Endodermal cell (in vitro differentiated cells): ENCODE results near the gene SLC26A1. TPM values are rescaled to one million over a fixed set of nuclear protein-coding genes. Genes with fewer than 3 reads are reported as not detected.

Experiments used
- DNase-seq: peaks from one replicate; pipeline ENCODE4 v3.0.0-alpha.2; 2017
- H3K27ac ChIP-seq: 2 replicates; pipeline ENCODE4 v1.5.1; 2013; ENCODE audit warnings: mild to moderate bottlenecking, low read depth, low read length, moderate library complexity
- H3K27me3 ChIP-seq: 2 replicates; pipeline ENCODE4 v1.6.1; 2013; ENCODE audit warnings: mild to moderate bottlenecking, low read length, moderate library complexity; ENCODE audit not compliant: insufficient read depth, control insufficient read depth, poor library complexity, severe bottlenecking
- H3K36me3 ChIP-seq: 2 replicates; pipeline ENCODE4 v1.7.0; 2013; ENCODE audit warnings: mild to moderate bottlenecking, low read length, moderate library complexity; ENCODE audit not compliant: control insufficient read depth, insufficient read depth
- H3K4me1 ChIP-seq: one replicate; pipeline ENCODE4 v1.7.0; 2013; ENCODE audit warnings: low read length; ENCODE audit not compliant: control insufficient read depth, insufficient read depth
- H3K4me3 ChIP-seq: 2 replicates; pipeline ENCODE4 v1.5.1; 2013; ENCODE audit warnings: mild to moderate bottlenecking, low read length, moderate library complexity
- H3K9ac ChIP-seq: 2 replicates; pipeline ENCODE4 v1.6.1; 2013; ENCODE audit warnings: mild to moderate bottlenecking, low read length, moderate library complexity; ENCODE audit not compliant: poor library complexity, severe bottlenecking; ENCODE audit errors: extremely low read depth
- H3K9me3 ChIP-seq: 2 replicates; pipeline ENCODE4 v1.6.1; 2013; ENCODE audit warnings: mild to moderate bottlenecking, low read length, moderate library complexity; ENCODE audit not compliant: control insufficient read depth
- H3K27ac Mint-ChIP-seq: 2 replicates; pipeline ENCODE4 v1.8.0; 2020; ENCODE audit warnings: mixed read lengths
- H3K27me3 Mint-ChIP-seq: 2 replicates; pipeline ENCODE4 v1.8.0; 2021; ENCODE audit warnings: mild to moderate bottlenecking, mixed read lengths; ENCODE audit not compliant: insufficient read depth
- H3K36me3 Mint-ChIP-seq: 2 replicates; pipeline ENCODE4 v1.8.0; 2020; ENCODE audit warnings: low read depth, mixed read lengths
- H3K4me1 Mint-ChIP-seq: 2 replicates; pipeline ENCODE4 v1.8.0; 2020; ENCODE audit warnings: mixed read lengths
- H3K4me3 Mint-ChIP-seq: 2 replicates; pipeline ENCODE4 v1.8.0; 2020; ENCODE audit warnings: mild to moderate bottlenecking, moderate library complexity, mixed read lengths
- H3K9me3 Mint-ChIP-seq: 2 replicates; pipeline ENCODE4 v1.8.0; 2020; ENCODE audit warnings: mild to moderate bottlenecking, mixed read lengths
- WGBS, 2 experiments: methylation state at CpG; one replicate each; pipeline versions ENCODE4 v1.1.5 to v1.1.7; 2013; ENCODE audit warnings: missing lambda C conversion rate in 2 of 2, mixed read lengths in 1 of 2; ENCODE audit not compliant: insufficient coverage in 1 of 2, insufficient read length in 1 of 2; 5-methylcytosine and 5-hydroxymethylcytosine counted together
- total RNA-seq, 2 donors: library from RNA; stranded (reverse); fragmentation: NEBNext Ultra II Directional in 1 of 2; extraction: Animal tissue kit (Norgen Biotek cat#: 25700) in 1 of 2; gene quantifications; 2 replicates in 1 of 2; 3 replicates in 1 of 2; pipeline ENCODE4 v1.2.1, GENCODE V29; 2021
- TF ChIP-seq, protein P1 (sequence below): fragments of 200-600 bp; sonication (generic); conservative IDR thresholded peaks from 2 replicates; pipeline ENCODE4 v1.5.0; 2021; ENCODE audit warnings: antibody characterized with exemption, mild to moderate bottlenecking

Gene SLC26A1
- total RNA-seq, 2 donors from 2014 or later: 0.55 to 1.0 TPM

DNA sequence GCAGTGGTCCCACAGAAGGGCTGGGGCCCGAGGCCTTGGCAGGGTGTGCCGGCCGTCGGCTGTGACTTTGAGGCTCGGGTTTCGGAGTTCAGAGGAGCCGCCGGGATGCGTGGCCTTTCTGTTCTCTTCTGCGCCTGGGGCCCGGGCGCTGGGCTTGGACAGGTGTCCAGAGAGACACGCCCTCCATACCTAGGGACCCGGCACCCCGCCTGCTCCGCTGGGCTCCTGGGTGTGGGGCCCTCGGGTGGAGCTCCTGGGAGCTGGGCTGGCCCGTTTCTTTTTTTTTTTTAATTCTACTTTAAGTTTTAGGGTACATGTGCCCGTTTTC lies 29.5 kb upstream of the SLC26A1 start:
- WGBS, 2 experiments: 90 to 92% methylated on average over 17 to 19 of the region's 19 CpGs
- Histone ChIP-seq H3K9me3 (no peaks in the 10 kb centered on the region), H3K27ac (no peak overlapping the region), H3K9ac (no peak overlapping the region), H3K27me3 (no peaks in the 10 kb centered on the region), H3K36me3 (peaks cover 13% of the 10 kb centered on the region), H3K4me3 (no peak overlapping the region), H3K4me1 (peaks cover 15% of the 10 kb centered on the region)
- no peak overlapping the region for H3K4me3 Mint-ChIP-seq
- peaks cover 22% of the 10 kb centered on the region for H3K36me3 Mint-ChIP-seq
- H3K9me3 Mint-ChIP-seq: no peaks in the 10 kb centered on the region
- H3K4me1 Mint-ChIP-seq: peaks cover 12% of the 10 kb centered on the region
- H3K27me3 Mint-ChIP-seq: no peaks in the 10 kb centered on the region
- H3K27ac Mint-ChIP-seq: no peak overlapping the region
- no peak for DNase-seq
- TF ChIP-seq, protein P1, sequence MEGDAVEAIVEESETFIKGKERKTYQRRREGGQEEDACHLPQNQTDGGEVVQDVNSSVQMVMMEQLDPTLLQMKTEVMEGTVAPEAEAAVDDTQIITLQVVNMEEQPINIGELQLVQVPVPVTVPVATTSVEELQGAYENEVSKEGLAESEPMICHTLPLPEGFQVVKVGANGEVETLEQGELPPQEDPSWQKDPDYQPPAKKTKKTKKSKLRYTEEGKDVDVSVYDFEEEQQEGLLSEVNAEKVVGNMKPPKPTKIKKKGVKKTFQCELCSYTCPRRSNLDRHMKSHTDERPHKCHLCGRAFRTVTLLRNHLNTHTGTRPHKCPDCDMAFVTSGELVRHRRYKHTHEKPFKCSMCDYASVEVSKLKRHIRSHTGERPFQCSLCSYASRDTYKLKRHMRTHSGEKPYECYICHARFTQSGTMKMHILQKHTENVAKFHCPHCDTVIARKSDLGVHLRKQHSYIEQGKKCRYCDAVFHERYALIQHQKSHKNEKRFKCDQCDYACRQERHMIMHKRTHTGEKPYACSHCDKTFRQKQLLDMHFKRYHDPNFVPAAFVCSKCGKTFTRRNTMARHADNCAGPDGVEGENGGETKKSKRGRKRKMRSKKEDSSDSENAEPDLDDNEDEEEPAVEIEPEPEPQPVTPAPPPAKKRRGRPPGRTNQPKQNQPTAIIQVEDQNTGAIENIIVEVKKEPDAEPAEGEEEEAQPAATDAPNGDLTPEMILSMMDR: no peak

DNA sequence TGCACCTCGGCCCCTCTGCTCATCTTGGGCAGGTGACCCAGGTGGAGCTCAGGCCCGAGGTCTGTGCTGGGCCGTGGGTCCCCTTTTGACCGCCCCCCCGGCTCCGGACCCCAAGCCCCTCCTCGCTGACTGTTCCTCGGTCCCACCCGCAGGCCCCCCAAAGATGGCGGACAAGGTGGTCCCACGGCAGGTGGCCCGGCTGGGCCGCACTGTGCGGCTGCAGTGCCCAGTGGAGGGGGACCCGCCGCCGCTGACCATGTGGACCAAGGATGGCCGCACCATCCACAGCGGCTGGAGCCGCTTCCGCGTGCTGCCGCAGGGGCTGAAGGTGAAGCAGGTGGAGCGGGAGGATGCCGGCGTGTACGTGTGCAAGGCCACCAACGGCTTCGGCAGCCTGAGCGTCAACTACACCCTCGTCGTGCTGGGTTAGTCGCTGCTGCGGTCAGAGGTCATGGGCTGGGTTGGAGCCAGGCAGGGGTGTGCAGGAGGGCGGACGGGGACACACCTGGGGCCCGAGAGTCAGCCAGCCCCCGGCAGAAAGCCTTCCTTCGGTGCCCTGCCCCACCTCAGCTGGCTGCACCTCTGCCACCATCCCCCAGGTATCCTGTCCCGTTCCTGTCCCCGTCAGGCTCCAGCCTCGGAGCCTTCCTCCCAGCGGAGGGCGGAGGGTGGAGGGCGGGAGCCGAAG lies 29.0 kb upstream of the SLC26A1 start:
- peaks cover 15% of the 10 kb centered on the region for H3K4me1 ChIP-seq
- Mint-ChIP-seq H3K36me3 (peaks cover 22% of the 10 kb centered on the region), H3K4me1 (peaks cover 12% of the 10 kb centered on the region), H3K27ac (no peak overlapping the region), H3K9me3 (no peaks in the 10 kb centered on the region), H3K4me3 (no peak overlapping the region), H3K27me3 (no peaks in the 10 kb centered on the region)
- H3K4me3 ChIP-seq: no peak overlapping the region
- H3K27me3 ChIP-seq: no peaks in the 10 kb centered on the region
- no peak overlapping the region for H3K27ac ChIP-seq
- WGBS, 2 experiments: 95 to 98% methylated on average over 33 to 46 of the region's 46 CpGs
- TF ChIP-seq, protein P1: no peak
- peaks cover 13% of the 10 kb centered on the region for H3K36me3 ChIP-seq
- no peaks in the 10 kb centered on the region for H3K9me3 ChIP-seq
- no peak for DNase-seq
- H3K9ac ChIP-seq: no peak overlapping the region

DNA sequence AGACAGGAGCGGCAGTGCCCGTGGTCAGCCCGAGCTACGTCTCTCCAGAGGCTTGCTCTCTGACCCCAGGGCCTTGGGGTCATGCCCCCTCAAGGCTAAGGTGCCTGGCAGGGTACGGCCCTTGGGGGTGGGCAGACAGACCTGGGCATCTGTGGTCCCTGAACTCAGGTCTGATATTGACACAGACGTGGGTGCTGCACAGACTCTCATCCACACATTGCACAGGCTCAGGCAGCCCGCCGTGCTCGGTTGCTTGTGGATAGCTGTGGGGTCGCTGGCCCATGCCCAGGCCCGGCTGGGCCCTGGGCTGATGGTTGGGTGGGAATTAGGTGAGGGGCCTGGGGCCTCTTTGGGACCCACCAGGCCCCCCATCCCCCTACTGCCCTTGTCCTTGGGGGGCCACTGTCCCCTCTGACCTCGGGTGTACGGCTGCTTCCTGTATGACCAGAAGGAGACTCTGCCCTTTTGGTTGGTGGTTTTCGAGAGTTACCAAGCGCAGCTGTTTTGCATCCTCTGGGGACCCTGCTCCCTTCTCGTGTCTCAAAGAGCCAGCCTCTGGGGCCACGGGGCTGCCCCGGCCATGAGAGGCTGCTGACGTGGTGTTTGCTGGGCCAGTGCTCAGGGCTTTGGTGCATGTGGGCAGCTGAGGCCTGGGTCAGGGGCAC lies 28.3 kb upstream of the SLC26A1 start:
- no peak overlapping the region for H3K9ac ChIP-seq
- Mint-ChIP-seq H3K4me1 (peaks cover 12% of the 10 kb centered on the region), H3K27me3 (no peaks in the 10 kb centered on the region), H3K27ac (no peak overlapping the region), H3K36me3 (peaks cover 20% of the 10 kb centered on the region), H3K9me3 (no peaks in the 10 kb centered on the region), H3K4me3 (no peak overlapping the region)
- H3K36me3 ChIP-seq: peaks cover 13% of the 10 kb centered on the region
- H3K27ac ChIP-seq: no peak overlapping the region
- no peaks in the 10 kb centered on the region for H3K9me3 ChIP-seq
- H3K4me3 ChIP-seq: no peak overlapping the region
- peaks cover 15% of the 10 kb centered on the region for H3K4me1 ChIP-seq
- TF ChIP-seq, protein P1: no peak
- no peaks in the 10 kb centered on the region for H3K27me3 ChIP-seq
- WGBS, 2 experiments: 93 to 95% methylated on average over 14 to 19 of the region's 19 CpGs
- DNase-seq: no peak
